Measurements from ENCODE around the gene SLC16A9.

DNA sequence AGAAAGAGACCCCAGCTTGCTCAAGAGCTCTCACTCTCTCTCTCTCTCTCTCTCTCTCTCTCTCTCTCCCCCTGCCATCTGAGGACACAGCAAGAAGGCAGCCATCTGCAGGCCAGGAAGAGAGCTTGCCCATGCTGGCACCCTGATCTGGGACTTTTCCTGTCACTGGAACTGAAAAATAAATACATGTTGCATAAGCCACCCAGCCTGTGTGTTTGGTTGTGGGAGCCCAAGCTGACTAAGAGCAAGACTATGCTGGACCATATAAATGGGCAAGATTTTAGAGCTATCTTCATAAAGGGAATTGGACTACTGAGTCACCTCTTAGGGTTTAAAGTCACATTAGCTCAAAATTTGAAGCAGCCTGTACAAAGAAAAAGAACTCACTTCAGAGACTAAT lies 98.6 kb downstream of the SLC16A9 start:
- TF ChIP-seq, protein P1, sequence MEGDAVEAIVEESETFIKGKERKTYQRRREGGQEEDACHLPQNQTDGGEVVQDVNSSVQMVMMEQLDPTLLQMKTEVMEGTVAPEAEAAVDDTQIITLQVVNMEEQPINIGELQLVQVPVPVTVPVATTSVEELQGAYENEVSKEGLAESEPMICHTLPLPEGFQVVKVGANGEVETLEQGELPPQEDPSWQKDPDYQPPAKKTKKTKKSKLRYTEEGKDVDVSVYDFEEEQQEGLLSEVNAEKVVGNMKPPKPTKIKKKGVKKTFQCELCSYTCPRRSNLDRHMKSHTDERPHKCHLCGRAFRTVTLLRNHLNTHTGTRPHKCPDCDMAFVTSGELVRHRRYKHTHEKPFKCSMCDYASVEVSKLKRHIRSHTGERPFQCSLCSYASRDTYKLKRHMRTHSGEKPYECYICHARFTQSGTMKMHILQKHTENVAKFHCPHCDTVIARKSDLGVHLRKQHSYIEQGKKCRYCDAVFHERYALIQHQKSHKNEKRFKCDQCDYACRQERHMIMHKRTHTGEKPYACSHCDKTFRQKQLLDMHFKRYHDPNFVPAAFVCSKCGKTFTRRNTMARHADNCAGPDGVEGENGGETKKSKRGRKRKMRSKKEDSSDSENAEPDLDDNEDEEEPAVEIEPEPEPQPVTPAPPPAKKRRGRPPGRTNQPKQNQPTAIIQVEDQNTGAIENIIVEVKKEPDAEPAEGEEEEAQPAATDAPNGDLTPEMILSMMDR (IDR thresholded peaks at IDR 0.05): no peak
- TF ChIP-seq ZFX (IDR thresholded peaks at IDR 0.05; ENCODE audit: borderline replicate concordance): no peak

Data from 22Rv1 (cell line).